Fibroblast of the aortic adventitia (primary cell): ENCODE measurements around the gene ELF3. TPM values are rescaled to one million over a fixed set of nuclear protein-coding genes. Genes with fewer than 3 reads are reported as not detected.

ENCODE experiments used
- DNase-seq: peaks from one replicate; pipeline ENCODE4 v3.0.0-alpha.2; 2010; ENCODE audit warnings: low read depth
- H3K4me3 ChIP-seq: 2 replicates; pipeline ENCODE4 v1.5.1; 2011; ENCODE audit warnings: low read depth, mild to moderate bottlenecking, control low read depth, low read length, moderate library complexity
- CTCF ChIP-seq: IDR thresholded peaks from 2 replicates; pipeline ENCODE4 v1.5.1; 2011; ENCODE audit warnings: mild to moderate bottlenecking, low read length, control low read depth, inconsistent platforms; ENCODE audit not compliant: insufficient read depth
- total RNA-seq: library from RNA; depleted of rRNA; stranded (reverse); fragments of >200 nt; gene quantifications from 2 replicates; pipeline ENCODE4 v1.2.3, GENCODE V29; 2012; ENCODE audit warnings: low replicate concordance

Gene ELF3
- total RNA-seq, 1 donor: 0.09 TPM

GRCh38 chr1:202023001-202023433 lies 12.6 kb downstream of the ELF3 start:
- TF ChIP-seq CTCF: no peak

GRCh38 chr1:202029171-202029665 lies 18.8 kb downstream of the ELF3 start:
- peak; percentile 73 for DNase-seq
- no peak for TF ChIP-seq CTCF
- no peak overlapping the region for H3K4me3 ChIP-seq

More at GRCh38 chr1:202023001-202023433, 12.6 kb downstream of the ELF3 start:
- DNase-seq: no peak
- H3K4me3 ChIP-seq: no peak overlapping the region

- no peak overlapping the region for H3K4me3 ChIP-seq
- TF ChIP-seq CTCF: no peak
- DNase-seq: no peak
These were observed 19.3 kb downstream of the ELF3 start for GRCh38 chr1:202029727-202030126.

- no peak overlapping the region for H3K4me3 ChIP-seq
- DNase-seq: no peak
- TF ChIP-seq CTCF: no peak
These were observed 21.4 kb downstream of the ELF3 start for GRCh38 chr1:202031796-202032195.

- H3K4me3 ChIP-seq: no peak overlapping the region
- TF ChIP-seq CTCF: no peak
- DNase-seq: no peak
These were observed 23.8 kb downstream of the ELF3 start for GRCh38 chr1:202034149-202034682.

GRCh38 chr1:202034683-202035462 lies 24.5 kb downstream of the ELF3 start:
- H3K4me3 ChIP-seq: no peak overlapping the region
- DNase-seq: peak; percentile 99
- TF ChIP-seq CTCF: no peak
